DMS53 treated with DMSO at 0.1 percent for 48 hours (cell line): ENCODE measurements around the gene SNRPA1.

Experiments
- DNase-seq: peaks from one replicate; lab custom pipeline; 2025; ENCODE audit not compliant: unreplicated experiment; lab: John Stamatoyannopoulos, UW

Gene SNRPA1

DNA sequence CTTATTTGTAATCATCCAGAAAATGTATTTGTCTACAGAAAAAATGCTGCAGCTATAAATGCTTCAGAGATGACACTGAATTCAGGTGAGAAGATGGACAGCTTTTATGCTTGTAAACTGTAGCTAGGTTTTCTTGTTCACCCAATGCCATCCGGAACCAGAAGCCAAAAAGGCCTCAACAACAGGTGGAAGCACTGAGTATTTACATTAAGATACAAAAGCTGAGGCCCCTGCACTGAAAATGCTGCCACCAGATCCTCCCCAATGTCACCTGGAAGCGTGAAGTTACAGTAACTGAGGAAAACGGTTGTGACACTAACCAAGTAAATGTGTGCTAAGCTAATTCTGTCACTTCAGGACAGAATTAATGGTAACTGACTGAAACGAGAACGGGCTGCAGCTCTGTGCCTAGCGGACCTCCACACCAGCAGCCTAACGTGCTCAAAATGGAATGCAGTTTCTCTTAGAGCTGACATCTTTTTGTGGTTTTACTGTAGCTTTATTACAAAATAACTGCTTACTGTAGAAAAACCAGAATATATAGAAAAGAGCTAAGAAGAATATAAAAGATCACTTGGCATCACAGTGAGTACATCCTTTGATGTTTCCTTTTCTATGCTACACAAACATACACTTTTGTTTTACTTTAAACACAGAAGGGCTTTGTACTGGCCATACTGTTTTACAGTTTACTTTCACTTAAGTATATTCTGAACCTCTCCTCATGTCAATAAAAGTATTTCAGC is 50.8 kb downstream of the SNRPA1 start:
- DNase-seq: no peak

DNA sequence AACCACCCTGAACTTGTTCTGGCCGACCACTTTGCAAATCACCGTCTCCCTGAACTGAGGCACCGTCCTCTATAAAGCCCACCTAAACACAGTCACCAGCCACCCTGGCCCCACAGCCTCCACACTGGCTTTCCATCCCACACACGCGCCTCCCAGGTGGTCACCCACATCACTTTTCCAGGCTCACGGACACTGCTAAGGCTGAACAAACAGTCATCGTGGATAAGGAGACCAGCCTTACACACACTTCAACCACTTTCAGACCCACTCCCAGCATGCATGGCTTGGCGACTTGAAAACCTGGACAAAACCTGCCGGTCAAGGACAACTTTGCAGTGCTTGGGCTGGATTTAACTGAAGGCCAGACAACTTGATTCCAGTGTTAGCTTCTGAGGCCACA is 51.6 kb downstream of the SNRPA1 start:
- no peak for DNase-seq

DNA sequence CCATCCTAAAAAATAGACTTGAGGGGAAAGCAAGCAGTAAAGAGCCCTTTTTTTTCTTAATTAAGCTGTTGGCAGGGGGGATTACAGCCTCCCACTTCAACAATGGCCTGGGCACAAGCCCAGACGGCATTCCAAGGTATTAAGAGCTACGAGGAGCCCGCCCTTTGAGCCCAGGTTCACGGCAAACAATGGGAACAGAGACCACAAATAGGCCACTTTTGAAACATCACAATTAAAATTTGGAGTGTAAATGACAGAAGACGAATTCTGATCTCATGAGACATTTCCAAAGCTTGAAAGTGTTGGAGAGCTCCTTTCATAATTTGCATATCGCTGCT is 52.1 kb downstream of the SNRPA1 start:
- no peak for DNase-seq

DNA sequence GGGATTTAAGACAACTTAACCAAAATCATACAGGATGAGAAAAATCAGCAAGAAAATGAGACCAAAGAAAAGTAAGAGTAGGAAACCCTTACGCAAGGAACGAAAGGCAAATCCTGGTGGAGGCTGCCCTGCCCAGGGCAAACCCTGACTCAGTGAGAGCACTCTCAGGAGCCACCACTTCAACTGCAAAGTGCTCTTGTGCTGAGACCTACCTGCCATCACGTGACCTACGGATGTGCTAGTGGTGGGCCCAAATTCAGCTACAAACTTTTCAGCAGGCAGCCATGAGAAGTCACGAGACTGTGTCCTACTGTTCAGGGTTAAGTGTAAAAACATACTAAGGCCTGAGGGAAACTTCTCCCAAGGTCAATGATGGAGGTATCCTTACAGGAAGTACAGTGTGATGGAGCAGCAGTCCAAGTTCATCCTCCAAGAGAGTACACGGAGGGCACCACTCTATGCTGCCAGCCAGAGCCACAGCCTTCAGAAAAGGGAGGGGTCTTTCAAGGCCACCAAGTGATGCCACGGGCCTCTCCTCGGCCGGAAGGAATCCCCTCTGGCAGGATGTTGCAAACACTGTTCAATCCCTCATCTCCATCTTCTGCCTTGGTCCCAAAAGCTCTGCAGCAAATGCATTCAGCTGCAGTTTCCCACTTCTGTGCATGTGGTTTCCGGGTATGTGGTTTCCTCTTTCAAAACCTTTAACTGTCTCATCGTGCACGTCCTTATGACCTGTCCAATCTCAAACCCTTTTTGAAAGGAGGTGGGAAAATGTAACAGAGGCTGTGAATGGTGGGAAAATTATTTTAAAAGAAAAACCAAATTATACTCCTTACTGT is 52.7 kb downstream of the SNRPA1 start:
- DNase-seq: no peak

DNA sequence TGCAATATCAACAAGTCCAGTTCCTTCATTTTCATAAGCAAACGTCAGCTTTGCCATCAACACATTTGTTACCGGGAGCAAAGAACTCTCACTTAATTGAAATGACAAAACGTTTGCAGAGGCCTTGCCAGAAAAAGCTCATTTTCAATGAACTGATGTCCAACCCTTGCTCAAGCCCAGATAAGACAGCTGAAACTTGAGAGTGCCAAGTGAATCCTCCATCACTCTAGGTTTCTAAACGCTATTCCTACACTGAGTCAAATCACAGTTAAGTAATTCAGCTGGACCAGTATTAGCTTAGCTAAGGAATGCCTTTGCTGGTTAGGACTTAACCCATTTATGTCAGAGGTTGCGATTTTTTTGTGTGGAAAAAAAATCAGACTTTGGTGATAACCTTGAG is 54.7 kb downstream of the SNRPA1 start:
- no peak for DNase-seq

DNA sequence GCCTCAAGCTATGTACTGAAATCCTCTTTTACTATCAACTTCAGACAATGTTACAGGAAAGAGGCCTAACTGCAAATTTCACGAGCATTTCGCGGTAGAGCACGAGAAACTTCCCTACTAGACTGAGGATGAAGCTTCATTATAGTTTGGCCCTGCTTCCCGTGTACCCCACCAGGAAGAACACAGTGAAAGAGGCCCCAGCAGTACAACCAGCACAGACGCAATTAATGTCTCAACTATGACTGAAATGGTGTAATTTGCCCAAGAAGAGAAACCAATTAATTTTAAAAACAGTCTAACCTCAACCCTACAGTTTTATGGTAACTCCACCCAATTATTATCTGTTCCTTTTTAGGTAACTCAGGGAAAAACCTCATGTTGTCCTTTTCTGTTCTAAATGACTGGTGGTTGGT is 55.3 kb downstream of the SNRPA1 start:
- DNase-seq: no peak

DNA sequence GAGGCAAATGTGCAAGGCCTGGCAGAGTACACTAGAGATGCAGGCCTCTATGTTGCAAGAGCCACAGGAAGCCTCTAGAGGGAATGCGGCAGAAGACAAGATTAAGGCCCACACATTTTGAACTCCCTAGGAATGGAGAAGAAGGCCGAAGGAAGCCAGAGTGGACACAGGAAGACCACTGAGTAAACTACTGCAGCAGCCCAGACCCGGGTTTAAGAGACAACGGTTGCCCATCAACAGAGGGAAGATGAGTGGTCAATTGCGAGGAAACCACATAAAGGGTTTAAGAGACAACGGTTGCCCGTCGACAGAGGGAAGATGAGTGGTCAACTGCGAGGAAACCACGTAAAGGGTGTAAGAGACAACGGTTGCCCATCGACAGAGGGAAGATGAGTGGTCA is 57.8 kb downstream of the SNRPA1 start:
- no peak for DNase-seq

DNA sequence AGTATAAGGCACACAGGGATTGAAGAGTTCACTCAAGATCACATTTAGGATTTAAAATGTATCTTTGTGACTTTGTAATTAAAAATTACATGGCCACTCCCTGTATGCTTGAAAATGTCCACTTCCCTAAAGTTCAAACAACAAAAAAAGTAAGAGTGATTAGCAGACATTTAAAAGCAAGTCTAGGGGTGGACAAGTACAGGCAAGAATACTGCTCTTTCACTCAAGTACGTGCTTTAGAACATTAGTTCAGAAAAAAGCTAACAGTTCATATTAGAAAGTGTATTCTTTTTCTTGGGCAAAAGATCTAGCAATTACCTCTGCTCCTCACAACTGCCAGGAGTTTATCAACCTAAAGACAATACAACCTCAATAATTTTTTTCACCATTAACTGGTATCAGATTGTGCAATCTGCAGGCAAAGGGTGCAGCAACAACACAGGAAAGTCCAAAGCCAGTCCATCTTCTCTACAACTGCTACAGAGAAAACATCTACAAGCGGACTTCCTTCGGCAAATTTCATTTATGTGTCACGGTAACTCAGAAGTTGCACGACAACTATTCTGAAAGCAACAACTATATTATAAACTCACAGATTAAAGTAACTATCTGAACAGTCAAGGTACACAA is 61.3 kb downstream of the SNRPA1 start:
- DNase-seq: no peak

DNA sequence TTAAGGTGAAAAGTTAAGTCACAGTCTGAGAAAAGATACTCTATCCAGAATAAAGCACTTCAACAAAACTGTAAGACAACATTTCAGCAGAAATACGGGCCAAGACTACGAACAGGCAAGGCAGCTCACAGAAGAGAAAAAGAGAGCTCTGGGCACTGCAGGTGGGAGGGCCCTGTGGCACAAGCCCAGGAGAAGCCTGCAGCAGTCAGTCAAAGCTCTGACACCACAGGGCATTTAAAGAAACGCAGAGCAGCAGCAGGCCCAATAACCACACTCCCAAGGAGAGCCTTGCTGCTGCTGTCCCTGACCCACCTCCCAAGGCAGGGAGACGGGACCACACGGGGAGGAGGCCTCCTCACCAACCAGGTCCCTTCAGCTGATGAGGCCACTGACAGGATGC is 62.4 kb downstream of the SNRPA1 start:
- no peak for DNase-seq
